Measurements from ENCODE around the gene AVPR2. TPM values are rescaled to one million over a fixed set of nuclear protein-coding genes. Genes with fewer than 3 reads are reported as not detected.

Gene AVPR2
- total RNA-seq, 1 experiment from 2014 or later: not detected

GRCh38 chrX:153935326-153935851 is 30.9 kb downstream of the AVPR2 start:
- H3K9ac ChIP-seq (ENCODE audit: low read length): peak overlapping the region; percentile 65
- no peaks in the 10 kb centered on the region for H4K20me1 ChIP-seq (ENCODE audit: insufficient read depth)
- H3K4me2 ChIP-seq (ENCODE audit: low read length): peak overlapping the region; percentile 80
- BruUV-seq (replicated peaks): no TSS peak
- ChIA-PET RAD21 (ENCODE audit: low non-redundant PET in 1 of 2, low total read pairs in 2 of 2, uncharacterized antibody in 2 of 2, unreplicated experiment in 2 of 2) (no interaction called here), CTCF (interaction anchor here (1.0 to 1.7 kb wide), 2 partner anchors 11 to 12 kb away, joined by 6 read pairs; no protein-coding TSS in a partner anchor), POLR2A (interaction anchor here (0.7 to 0.8 kb wide), 2 partner anchors 10 to 12 kb away, joined by 3 read pairs; no protein-coding TSS in a partner anchor)
- no peak overlapping the region for H2AFZ ChIP-seq (ENCODE audit: low read depth, low read length, poor library complexity, severe bottlenecking)
- H3K36me3 ChIP-seq (ENCODE audit: control insufficient read depth in 1 of 2, insufficient read depth in 2 of 2, low read length in 2 of 2): peaks cover 0 to 5% of the 10 kb centered on the region in 2 experiments; a peak in 2 of 4 replicates
- no peaks in the 10 kb centered on the region for H3K9me3 ChIP-seq (ENCODE audit: control insufficient read depth in 1 of 2, insufficient read depth in 1 of 2, low read depth in 1 of 2, low read length in 2 of 2)
- H3K9me2 ChIP-seq (ENCODE audit: insufficient read depth): no peaks in the 10 kb centered on the region
- ATAC-seq: peak; percentile 28
- TF ChIP-seq SRF (IDR thresholded peaks at IDR 0.05; ENCODE audit: low read depth) (no peak), SP1 (IDR thresholded peaks at IDR 0.05; ENCODE audit: low read depth) (no peak), EZH2 (IDR thresholded peaks at IDR 0.05) (no peak), SIN3A (IDR thresholded peaks at IDR 0.05; ENCODE audit: low read depth) (no peak), EZH2phosphoT487 (IDR thresholded peaks at IDR 0.05; ENCODE audit: borderline replicate concordance) (no peak), REST (IDR thresholded peaks at IDR 0.05; ENCODE audit: low read depth) (no peak), ELF1 (IDR thresholded peaks at IDR 0.05; ENCODE audit: borderline replicate concordance, low read depth) (no peak), FOSL1 (IDR thresholded peaks at IDR 0.05; ENCODE audit: low read depth) (no peak), CBX3 (IDR thresholded peaks at IDR 0.05; ENCODE audit: low read depth) (no peak)
- H3K79me2 ChIP-seq (ENCODE audit: insufficient read depth, low read length): peaks cover 30% of the 10 kb centered on the region
- no peaks in the 10 kb centered on the region for H3K27me3 ChIP-seq (ENCODE audit: insufficient read depth, low read length)
- DNase-seq (ENCODE audit: low read depth, low spot score): no peak
- peak overlapping the region; percentile 48 for H3K27ac ChIP-seq (ENCODE audit: low read depth, low read length)
- peak overlapping the region; percentile 36 to 54 for H3K4me3 ChIP-seq (replicated peaks in 1 of 2; ENCODE audit: low read depth in 1 of 2, low read length in 2 of 2)
- intact Hi-C loops (cut with micrococcal nuclease): no loop called here
- H3K4me1 ChIP-seq (ENCODE audit: control insufficient read depth in 1 of 2, insufficient read depth in 2 of 2, low read length in 2 of 2): peaks cover 3 to 12% of the 10 kb centered on the region in 2 experiments; a peak in 1 of 4 replicates

Measured in HCT116 (cell line).